Heart left ventricle (tissue), 13 donors: Measurements from ENCODE around the gene HMGA1.

ENCODE experiments used
- CTCF ChIP-seq, 12 donors: fragments of 200-600 bp; sonication (generic) in 4 of 12; IDR thresholded peaks; one replicate each; pipeline versions ENCODE4 v1.5.0 to v1.8.0; 2018 to 2022; ENCODE audit warnings: antibody characterized with exemption in 12 of 12, mild to moderate bottlenecking in 5 of 12
- POLR2A ChIP-seq, 2 donors: fragments of 450-650 bp; IDR thresholded peaks; one replicate each; pipeline ENCODE4 v1.6.1; 2017; ENCODE audit warnings: antibody characterized with exemption in 2 of 2, mild to moderate bottlenecking in 2 of 2, moderate library complexity in 2 of 2
- donor health status: ischemic (EF 13 %, LVEDD 7.1; RV severe dilation, severe dysfunction).
- donor health status: DM: no; HTN: yes; CAD: no.
- donor health status: DM: no; HTN: no; CAD: no.
- donor health status: ischemic (EF 25% LVEDD 6.9; RV normal size, moderate dysfunction).
- donor health status: ischemic (EF 25% LVEDD 5.7; RV mildly dilated, moderate dysfunction).
- donor health status: ischemic (EF 35%, LVEDD 5.7; RV mildly dilated, moderate dysfunction).
- donor health status: nonischemic (EF 11% LVEDD 7.7; RV severe dilation, severe dysfunction).
- donor health status: DM: yes; HTN: yes; CAD: no.
- donor health status: PGD.
- donor health status: ischemic (EF 29% LVEDD 5.4; RV normal size, mild dysfunction).
- donor health status: nonischemic (EF 23%, LVEDD 6.1; RV moderate dilation, normal function).

DNA sequence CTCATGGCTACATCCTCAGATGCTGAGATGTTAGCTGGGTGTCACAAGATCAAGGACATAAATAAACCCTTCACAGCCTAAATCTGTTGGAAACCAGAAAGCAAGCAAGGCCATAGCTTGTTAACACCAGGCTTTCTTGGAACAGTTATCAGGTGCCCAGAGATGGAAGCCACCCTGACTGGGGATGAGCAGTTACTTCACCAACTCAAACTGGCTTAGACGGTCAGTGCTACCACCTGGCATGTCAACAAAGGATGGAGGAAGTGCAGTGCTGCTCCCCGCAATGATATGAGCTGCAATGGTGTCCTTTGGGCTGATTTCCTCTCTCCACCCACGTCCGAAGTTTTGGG lies 41.1 kb downstream of the HMGA1 start:
- TF ChIP-seq CTCF (IDR thresholded peaks at IDR 0.05) (no peak), POLR2A (IDR thresholded peaks at IDR 0.05) (no peak)
